NCI-H446 treated with DMSO at 0.1 percent for 48 hours (cell line): ENCODE results near the gene KNDC1.
"Not testable (repeated sequence)": the region's sequence is repeated elsewhere in the genome, so short reads cannot be mapped to it uniquely, and the experiment has no call there.

ENCODE experiments used
- DNase-seq: peaks from one replicate; lab custom pipeline; 2025; lab: John Stamatoyannopoulos, UW

KNDC1 gene

DNA sequence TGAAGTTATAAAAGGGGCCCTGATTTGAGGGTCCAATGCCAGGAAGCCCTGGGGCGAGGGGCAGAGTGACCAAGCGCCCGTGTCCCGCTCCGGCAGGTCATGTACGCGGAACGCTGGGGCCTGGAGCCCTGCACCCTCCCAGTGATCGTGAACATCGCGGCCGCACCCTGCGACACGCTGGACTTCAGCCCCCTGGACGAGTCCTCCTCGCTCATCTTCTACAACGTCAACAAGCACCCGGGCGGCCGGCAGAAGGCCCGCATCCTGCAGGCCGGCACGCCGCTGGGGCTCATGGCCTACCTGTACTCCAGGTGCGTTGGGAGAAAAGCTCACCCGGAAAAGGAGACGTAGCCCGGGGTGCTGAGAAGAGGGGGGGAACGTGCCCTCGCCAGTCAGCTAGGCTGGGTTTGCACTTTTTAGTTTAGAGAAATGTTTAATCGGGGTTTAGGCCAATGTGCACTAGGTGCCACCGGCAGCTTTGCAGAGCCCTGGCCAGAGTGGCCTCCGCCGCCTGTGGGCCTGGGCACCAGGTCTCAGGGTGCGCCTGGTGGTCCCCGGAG lies 47.1 kb downstream of the KNDC1 start:
- no peak for DNase-seq

- no peak for DNase-seq
Observed at GRCh38 chr10:133207627-133208026, 47.6 kb downstream of the KNDC1 start.

- DNase-seq, result no peak
Observed at GRCh38 chr10:133208466-133208865, 48.4 kb downstream of the KNDC1 start.

DNA sequence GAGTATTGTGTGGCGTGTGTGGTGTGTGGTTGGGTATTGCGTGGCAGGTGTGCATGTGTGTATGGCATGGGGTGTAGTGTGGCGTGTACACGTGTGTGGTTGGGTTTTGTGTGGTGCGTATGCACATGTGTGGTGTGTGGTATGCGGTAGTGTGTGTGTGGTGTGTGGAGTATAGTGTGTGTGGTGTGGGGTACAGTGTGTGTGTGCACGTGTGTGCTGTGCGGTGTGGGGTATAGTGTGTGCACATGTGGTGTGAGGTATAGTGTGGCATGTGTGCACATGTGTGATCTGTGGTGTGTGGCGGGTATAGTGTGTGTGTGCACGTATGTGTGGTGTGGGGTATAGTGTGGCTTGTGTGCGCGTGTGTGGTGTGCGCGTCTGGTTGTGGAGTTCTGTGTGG lies 49.1 kb downstream of the KNDC1 start:
- no peak for DNase-seq

GRCh38 chr10:133209641-133210040 lies 49.6 kb downstream of the KNDC1 start:
- no peak for DNase-seq

DNA sequence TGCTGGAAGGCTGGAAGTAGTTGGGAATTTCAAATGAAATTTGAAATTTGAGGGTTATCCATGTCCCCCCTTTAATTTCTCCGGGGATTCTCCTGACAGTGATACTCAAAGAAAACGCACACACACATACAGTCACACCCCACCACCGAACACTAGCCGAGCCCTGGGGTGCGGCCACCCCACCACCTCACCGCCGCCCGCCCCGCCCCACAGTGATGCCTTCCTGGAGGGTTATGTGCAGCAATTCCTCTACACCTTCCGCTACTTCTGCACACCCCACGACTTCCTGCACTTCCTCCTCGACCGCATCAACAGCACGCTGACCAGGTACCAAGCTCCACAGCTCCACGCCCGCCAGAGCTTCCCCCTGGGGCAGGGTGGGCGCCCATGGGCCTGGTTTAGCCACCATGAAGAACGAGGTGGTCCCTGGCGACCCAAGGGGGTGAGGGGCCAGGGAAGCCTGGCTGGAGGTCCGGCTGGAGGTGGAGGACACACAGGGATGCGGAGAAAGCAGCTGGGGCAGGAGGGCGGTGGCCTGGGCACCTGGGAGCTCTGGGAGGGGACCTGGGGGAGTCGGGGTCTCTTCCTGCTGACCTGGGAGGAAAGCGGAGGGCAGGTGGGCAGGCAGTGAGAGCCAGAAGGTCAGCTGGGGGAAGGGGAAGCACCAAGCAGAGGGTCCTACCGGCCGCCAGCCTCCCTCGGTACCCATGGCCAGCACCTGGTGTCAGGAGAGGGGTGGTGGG lies 50.5 kb downstream of the KNDC1 start:
- no peak for DNase-seq

DNA sequence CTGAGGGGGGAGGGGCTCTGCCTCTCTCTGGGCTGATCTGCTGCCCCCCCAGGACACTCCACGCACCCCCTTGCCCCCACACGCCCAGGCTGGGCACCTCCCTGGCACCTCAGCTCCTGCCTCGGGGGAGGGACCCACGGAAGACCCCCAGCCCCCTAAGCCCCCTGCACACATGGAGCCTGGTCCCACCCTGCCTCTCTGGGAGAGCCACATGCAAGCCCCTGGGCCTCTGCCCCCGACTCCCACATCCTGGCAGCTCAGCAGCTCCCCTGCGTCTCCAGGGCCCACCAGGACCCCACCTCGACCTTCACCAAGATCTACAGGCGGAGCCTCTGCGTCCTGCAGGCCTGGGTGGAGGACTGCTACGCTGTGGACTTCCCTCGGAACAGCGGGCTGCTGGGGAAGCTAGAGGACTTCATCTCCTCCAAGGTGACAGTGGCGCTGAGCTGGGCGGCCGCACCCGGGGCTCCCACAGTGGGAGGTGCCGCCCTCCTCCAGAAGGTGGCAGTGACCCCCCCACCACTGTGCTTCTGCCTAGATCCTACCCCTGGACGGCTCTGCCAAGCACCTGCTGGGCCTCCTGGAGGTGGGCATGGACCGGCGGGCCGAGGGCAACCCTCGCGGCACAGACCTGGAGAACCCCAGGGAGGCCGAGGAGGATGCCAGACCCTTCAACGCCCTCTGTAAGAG lies 51.3 kb downstream of the KNDC1 start:
- no peak for DNase-seq

DNA sequence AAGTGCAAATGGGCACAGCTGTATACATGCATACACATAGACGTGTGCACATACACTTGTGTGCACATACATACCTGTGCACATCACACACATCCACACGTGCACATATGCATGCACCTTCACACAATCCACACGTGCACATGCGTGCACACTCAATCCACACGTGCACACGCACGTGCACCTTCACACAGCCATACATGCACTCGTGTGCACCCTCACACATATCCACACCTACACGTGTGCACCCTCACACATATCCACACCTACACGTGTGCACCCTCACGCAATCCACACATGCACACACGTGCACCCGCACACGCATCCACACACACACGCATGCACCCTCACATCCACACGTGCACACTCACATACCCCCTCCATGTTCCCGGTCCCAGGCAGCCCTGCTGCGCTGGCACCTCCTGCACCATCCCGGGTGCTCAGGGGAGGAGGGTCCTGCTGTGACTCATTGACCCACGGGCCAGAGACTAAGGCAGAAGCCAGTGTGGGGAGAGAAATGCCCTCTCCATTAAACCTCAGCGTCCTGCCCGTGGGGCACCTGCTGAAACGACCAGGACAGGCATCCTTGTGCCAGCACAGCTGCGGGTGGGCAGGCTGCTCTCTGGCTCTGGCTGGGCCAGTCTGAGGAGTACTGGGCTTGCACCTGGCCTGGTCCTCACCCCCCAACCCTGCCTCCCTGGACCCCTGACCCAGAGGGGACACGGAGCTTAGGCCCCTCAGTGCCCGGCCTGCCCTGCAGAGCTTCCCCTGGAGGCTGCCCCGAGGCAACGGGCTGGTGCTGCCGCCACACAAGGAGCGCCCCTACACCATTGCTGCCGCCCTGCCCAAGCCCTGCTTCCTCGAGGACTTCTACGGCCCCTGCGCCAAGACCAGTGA lies 52.2 kb downstream of the KNDC1 start:
- no peak for DNase-seq

DNA sequence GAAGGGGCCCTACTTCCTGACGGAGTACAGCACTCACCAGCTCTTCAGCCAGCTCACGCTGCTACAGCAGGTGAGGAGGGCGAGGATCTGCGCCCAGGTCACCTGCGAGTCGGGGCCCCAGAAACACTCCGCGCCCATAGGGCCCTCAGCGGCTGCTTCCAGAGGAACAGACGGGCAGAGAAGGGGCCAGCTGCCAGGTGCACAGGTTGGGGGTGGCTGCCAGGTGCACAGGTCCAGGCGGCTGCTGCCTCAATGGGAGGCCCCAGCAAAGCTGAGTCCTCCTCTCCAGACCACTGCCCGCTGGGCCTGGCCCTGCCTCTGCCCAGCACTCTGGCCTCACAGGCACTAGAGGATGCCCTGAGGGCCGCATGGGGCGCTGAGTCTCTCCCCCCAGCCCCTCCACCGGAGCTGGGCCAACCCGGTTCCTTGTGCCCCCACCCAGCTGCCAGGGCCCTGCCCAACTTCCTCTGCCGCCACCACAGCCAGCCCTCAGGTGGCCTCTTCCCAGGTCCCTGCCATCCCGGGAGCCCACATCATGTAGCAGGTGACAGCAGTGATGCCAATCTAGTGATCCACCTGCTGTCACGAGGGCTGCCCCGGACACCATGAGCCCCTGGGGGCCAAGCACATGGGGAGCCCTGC lies 53.0 kb downstream of the KNDC1 start:
- no peak for DNase-seq

- DNase-seq, result no peak
Observed at GRCh38 chr10:133213641-133214467, 53.8 kb downstream of the KNDC1 start.

DNA sequence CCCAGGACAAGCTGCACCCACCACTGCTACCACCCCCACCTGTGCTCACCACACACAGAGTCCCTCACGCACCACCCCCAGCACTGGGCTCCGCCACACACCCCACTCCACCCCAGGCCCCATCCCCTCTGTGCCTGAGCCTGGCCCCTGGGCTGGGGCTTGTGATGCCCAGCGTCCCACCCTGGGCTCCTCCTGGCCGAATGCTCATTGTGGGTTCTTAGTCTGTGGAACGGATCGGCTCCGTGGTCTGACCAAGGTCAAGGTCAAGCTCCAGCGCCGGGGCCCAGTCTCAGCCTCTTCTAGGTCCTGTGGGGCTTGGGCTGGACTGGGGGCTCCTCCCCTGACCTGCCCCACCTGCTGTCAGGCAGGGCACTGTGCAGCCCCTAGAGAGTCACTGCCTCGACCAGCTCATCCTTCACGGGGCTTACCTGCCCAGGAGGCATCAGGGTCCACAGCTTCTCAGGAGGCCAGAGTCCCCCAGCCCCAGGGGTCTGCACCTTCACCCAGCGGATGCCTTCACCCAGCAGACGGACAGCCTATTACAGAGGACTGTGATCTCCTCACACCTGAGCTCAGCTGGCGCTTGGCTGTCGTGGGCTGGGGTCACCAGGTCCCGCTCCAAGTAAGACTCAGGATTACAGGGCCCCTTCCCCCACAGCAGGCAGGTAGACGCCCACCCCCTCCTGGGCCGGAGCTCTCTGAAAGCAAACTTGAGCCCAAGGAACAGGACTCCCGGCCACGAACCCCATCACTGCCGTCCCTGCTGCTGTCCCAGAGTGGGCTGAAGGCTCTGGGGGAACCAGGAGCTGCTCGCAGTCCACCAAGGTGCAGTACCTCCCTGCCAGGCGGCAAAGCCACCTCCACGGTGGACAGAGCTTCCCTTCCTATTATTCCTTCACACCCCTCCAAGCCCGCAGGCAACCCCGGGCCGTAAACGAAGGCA lies 54.7 kb downstream of the KNDC1 start:
- no peak for DNase-seq

DNA sequence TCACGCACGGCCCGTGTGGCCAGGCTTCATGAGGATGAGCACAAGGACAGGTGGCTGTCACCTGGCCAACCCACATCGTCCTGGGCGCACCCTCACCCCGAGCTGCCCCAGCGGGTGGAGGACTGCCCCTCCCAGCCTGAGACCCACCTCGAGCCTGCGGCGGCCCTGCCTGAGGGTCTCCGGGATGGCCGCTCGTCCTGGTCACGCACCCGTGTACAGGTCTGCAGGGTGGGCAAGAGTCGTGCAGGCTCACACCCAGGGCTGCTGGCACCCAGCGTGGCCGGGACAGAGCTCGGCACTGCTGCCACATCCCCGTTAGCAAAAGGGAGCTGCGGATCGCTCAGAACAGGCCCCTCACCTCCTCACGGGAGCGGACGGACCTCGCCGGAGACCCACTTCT lies 55.6 kb downstream of the KNDC1 start:
- DNase-seq, result no peak

- DNase-seq, result no peak
Observed at GRCh38 chr10:133216776-133217175, 56.8 kb downstream of the KNDC1 start.

DNA sequence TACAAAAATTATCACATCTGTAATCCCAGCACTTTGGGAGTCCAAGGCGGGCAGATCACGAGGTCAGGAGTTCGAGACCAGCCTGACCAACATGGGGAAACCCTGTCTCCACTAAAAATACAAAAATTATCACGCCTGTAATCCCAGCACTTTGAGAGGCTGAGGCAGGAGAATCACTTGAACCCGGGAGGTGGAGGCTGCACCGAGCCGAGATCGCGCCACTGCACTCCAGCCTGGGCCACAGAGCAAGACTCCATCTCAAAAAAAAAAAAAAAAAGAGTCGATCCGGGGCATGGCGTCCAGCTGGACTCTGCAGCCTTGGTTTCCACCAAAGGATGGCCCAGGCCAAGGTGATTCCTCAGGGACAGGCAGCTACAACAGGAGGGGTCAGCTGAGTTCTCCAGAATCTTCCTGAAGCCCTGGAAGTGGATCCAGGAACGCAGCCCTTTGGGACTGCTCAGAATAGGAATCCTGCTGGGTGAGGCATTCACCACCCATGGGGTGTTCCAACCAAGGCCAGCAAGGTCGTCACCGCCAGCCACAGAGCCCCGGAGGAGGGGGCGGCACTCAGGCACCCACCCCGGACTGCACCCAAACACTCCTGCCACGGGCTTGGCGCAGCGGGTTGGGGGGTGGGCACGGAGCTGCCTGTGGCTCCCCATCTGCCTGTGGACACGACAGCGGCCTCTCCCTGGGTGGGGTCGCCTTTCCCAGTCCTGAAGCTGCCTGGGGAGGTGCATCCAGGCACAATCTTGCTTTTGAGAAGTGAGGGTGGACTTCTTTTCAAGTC lies 58.0 kb downstream of the KNDC1 start:
- no peak for DNase-seq

DNA sequence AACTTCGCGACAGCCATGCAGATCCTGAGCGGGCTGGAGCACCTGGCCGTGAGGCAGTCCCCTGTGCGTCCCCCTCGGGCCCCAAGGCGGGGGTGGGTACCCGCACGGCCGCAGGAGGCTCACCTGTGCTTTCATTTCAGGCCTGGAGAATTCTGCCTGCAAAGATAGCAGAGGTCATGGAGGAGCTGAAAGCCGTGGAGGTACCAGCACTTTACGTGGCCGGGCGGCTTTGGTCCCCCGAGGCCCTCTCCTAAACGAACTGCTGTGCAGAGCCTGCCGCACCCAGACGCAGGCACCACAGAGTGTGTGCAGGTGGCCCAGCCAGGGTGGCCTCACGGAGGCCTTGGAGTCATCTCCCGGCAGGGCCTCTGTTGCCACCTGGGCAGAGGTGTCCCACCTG lies 58.9 kb downstream of the KNDC1 start:
- DNase-seq, result no peak

GRCh38 chr10:133219782-133220181 lies 59.8 kb downstream of the KNDC1 start:
- DNase-seq, result no peak

DNA sequence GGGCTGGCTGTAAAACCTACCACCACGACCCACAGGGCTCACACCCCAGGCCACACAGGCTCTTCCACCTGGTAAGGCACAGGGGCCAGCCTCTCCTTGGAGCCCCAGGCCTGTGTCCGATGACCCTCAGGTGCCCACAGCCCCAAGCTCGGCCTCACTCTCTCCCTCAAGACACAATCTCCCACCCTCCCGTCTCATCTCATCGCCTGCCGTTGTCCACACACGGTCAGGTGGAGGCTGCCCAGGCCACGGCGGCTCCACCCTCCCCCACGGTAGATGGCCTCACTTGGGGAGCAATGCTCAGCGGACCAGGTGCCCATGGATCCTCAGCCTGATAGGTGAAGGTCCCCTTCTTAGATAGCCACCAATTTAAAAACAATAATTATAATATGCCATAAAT lies 61.3 kb downstream of the KNDC1 start:
- DNase-seq, result no peak

- not testable (repeated sequence) for DNase-seq
Observed at GRCh38 chr10:133221756-133222155, 61.7 kb downstream of the KNDC1 start.

GRCh38 chr10:133224076-133224475 lies 64.1 kb downstream of the KNDC1 start:
- no peak for DNase-seq
